ENCODE measurements around the gene LRRC17. TPM values are rescaled to one million over a fixed set of nuclear protein-coding genes. Genes with fewer than 3 reads are reported as not detected.

Gene LRRC17
- total and polyA plus RNA-seq, 12 donors, result 1.5 to 26.3 (median 3.3) TPM

- intact Hi-C loops (cut with DNase I), result no loop called here
- DNase-seq, result no peak
- H3K9me3 ChIP-seq (replicated peaks in 1 of 3), result peaks cover 0 to 5% (median 0%) of the 10 kb centered on the region in 3 donors
- no peaks in the 10 kb centered on the region for H3K36me3 ChIP-seq (replicated peaks in 1 of 2)
- TF ChIP-seq CTCF (IDR thresholded peaks at IDR 0.05), result no peak
- no peak for TF ChIP-seq POLR2A (IDR thresholded peaks at IDR 0.05)
- H3K4me1 ChIP-seq (replicated peaks in 1 of 2), result peaks cover 7 to 34% of the 10 kb centered on the region in 2 donors
- no peak overlapping the region for H3K4me3 ChIP-seq
- no peaks in the 10 kb centered on the region for H3K27me3 ChIP-seq
- peak overlapping the region in 1 of 5 donors; percentile 7 for H3K27ac ChIP-seq
- 63 to 72% (median 68%) methylated on average over 3 of the region's 3 CpGs for WGBS, 4 donors
Observed at GRCh38 chr7:102895602-102896001, 17.2 kb upstream of the LRRC17 start.

GRCh38 chr7:102896585-102896984, 16.2 kb upstream of the LRRC17 start:
- intact Hi-C loops (cut with DNase I), result no loop called here
- Histone ChIP-seq H3K27ac (peak overlapping the region in 1 of 5 donors; percentile 7), H3K36me3 (replicated peaks in 1 of 2) (no peaks in the 10 kb centered on the region), H3K27me3 (no peaks in the 10 kb centered on the region), H3K4me1 (replicated peaks in 1 of 2) (peaks cover 1 to 29% of the 10 kb centered on the region in 2 donors), H3K9me3 (replicated peaks in 1 of 3) (peaks cover 0 to 5% (median 0%) of the 10 kb centered on the region in 3 donors), H3K4me3 (no peak overlapping the region)
- TF ChIP-seq POLR2A (IDR thresholded peaks at IDR 0.05) (no peak), CTCF (IDR thresholded peaks at IDR 0.05) (no peak)
- DNase-seq, result no peak

GRCh38 chr7:102897211-102897631, 15.6 kb upstream of the LRRC17 start:
- intact Hi-C loops (cut with DNase I), result no loop called here
- Histone ChIP-seq H3K27ac (no peak overlapping the region), H3K4me3 (no peak overlapping the region)

GRCh38 chr7:102897856-102898531, 14.8 kb upstream of the LRRC17 start:
- no peaks in the 10 kb centered on the region for H3K36me3 ChIP-seq (replicated peaks in 1 of 2)
- H3K4me1 ChIP-seq (replicated peaks in 1 of 2), result peaks cover 0 to 15% of the 10 kb centered on the region in 2 donors
- H3K27ac ChIP-seq, result no peak overlapping the region
- intact Hi-C loops (cut with DNase I), result no loop called here
- H3K4me3 ChIP-seq, result no peak overlapping the region
- 76 to 83% (median 82%) methylated on average over 5 of the region's 5 CpGs for WGBS, 4 donors
- no peaks in the 10 kb centered on the region for H3K27me3 ChIP-seq
- H3K9me3 ChIP-seq (replicated peaks in 1 of 3), result peaks cover 0 to 5% (median 0%) of the 10 kb centered on the region in 3 donors
- no peak for TF ChIP-seq CTCF (IDR thresholded peaks at IDR 0.05)
- DNase-seq, result peak in 1 of 7 donors; percentile 7

More at GRCh38 chr7:102897211-102897631, 15.6 kb upstream of the LRRC17 start:
- Histone ChIP-seq H3K9me3 (replicated peaks in 1 of 3) (peaks cover 0 to 5% (median 0%) of the 10 kb centered on the region in 3 donors), H3K36me3 (replicated peaks in 1 of 2) (no peaks in the 10 kb centered on the region), H3K27me3 (no peaks in the 10 kb centered on the region), H3K4me1 (replicated peaks in 1 of 2) (peaks cover 0 to 22% of the 10 kb centered on the region in 2 donors)
- 46 to 58% (median 51%) methylated on average over 2 of the region's 2 CpGs for WGBS, 4 donors
- no peak for DNase-seq
- TF ChIP-seq POLR2A (IDR thresholded peaks at IDR 0.05) (no peak), CTCF (IDR thresholded peaks at IDR 0.05) (no peak)

All from adrenal gland (tissue), 12 donors.